ENCODE measurements around the gene ELMO2. TPM values are rescaled to one million over a fixed set of nuclear protein-coding genes. Genes with fewer than 3 reads are reported as not detected.
A peak's percentile ranks its signal among the peaks of the same experiment; 100 is the strongest.

Gene ELMO2
- total RNA-seq, 1 experiment from 2014 or later, result 28.4 TPM

GRCh38 chr20:46363874-46364669, 42.3 kb downstream of the ELMO2 start (continued):
- TF ChIP-seq, protein P1, sequence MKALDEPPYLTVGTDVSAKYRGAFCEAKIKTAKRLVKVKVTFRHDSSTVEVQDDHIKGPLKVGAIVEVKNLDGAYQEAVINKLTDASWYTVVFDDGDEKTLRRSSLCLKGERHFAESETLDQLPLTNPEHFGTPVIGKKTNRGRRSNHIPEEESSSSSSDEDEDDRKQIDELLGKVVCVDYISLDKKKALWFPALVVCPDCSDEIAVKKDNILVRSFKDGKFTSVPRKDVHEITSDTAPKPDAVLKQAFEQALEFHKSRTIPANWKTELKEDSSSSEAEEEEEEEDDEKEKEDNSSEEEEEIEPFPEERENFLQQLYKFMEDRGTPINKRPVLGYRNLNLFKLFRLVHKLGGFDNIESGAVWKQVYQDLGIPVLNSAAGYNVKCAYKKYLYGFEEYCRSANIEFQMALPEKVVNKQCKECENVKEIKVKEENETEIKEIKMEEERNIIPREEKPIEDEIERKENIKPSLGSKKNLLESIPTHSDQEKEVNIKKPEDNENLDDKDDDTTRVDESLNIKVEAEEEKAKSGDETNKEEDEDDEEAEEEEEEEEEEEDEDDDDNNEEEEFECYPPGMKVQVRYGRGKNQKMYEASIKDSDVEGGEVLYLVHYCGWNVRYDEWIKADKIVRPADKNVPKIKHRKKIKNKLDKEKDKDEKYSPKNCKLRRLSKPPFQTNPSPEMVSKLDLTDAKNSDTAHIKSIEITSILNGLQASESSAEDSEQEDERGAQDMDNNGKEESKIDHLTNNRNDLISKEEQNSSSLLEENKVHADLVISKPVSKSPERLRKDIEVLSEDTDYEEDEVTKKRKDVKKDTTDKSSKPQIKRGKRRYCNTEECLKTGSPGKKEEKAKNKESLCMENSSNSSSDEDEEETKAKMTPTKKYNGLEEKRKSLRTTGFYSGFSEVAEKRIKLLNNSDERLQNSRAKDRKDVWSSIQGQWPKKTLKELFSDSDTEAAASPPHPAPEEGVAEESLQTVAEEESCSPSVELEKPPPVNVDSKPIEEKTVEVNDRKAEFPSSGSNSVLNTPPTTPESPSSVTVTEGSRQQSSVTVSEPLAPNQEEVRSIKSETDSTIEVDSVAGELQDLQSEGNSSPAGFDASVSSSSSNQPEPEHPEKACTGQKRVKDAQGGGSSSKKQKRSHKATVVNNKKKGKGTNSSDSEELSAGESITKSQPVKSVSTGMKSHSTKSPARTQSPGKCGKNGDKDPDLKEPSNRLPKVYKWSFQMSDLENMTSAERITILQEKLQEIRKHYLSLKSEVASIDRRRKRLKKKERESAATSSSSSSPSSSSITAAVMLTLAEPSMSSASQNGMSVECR (CRISPR knock-in tag; IDR thresholded peaks at IDR 0.05; ENCODE audit: borderline replicate concordance), result peak; percentile 89; the same call in 1 of the 2 replicates
- no peak for TF ChIP-seq ATF1 (CRISPR knock-in tag; IDR thresholded peaks at IDR 0.05)
- TF ChIP-seq OVOL2 (CRISPR knock-in tag; IDR thresholded peaks at IDR 0.05; ENCODE audit: borderline replicate concordance), result no peak
- peak; percentile 79 for TF ChIP-seq CREM (CRISPR knock-in tag; IDR thresholded peaks at IDR 0.05)
- TF ChIP-seq, protein P2, sequence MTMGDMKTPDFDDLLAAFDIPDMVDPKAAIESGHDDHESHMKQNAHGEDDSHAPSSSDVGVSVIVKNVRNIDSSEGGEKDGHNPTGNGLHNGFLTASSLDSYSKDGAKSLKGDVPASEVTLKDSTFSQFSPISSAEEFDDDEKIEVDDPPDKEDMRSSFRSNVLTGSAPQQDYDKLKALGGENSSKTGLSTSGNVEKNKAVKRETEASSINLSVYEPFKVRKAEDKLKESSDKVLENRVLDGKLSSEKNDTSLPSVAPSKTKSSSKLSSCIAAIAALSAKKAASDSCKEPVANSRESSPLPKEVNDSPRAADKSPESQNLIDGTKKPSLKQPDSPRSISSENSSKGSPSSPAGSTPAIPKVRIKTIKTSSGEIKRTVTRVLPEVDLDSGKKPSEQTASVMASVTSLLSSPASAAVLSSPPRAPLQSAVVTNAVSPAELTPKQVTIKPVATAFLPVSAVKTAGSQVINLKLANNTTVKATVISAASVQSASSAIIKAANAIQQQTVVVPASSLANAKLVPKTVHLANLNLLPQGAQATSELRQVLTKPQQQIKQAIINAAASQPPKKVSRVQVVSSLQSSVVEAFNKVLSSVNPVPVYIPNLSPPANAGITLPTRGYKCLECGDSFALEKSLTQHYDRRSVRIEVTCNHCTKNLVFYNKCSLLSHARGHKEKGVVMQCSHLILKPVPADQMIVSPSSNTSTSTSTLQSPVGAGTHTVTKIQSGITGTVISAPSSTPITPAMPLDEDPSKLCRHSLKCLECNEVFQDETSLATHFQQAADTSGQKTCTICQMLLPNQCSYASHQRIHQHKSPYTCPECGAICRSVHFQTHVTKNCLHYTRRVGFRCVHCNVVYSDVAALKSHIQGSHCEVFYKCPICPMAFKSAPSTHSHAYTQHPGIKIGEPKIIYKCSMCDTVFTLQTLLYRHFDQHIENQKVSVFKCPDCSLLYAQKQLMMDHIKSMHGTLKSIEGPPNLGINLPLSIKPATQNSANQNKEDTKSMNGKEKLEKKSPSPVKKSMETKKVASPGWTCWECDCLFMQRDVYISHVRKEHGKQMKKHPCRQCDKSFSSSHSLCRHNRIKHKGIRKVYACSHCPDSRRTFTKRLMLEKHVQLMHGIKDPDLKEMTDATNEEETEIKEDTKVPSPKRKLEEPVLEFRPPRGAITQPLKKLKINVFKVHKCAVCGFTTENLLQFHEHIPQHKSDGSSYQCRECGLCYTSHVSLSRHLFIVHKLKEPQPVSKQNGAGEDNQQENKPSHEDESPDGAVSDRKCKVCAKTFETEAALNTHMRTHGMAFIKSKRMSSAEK (CRISPR knock-in tag; IDR thresholded peaks at IDR 0.05; ENCODE audit: borderline replicate concordance), result no peak
- no peak for TF ChIP-seq ZNF281 (CRISPR knock-in tag; IDR thresholded peaks at IDR 0.05)
- TF ChIP-seq ZBTB21 (CRISPR knock-in tag; IDR thresholded peaks at IDR 0.05; ENCODE audit: borderline replicate concordance), result no peak
- TF ChIP-seq ZNF512 (CRISPR knock-in tag; IDR thresholded peaks at IDR 0.05; ENCODE audit: borderline replicate concordance), result no peak
- no peak for TF ChIP-seq ZNF425 (CRISPR knock-in tag; conservative IDR thresholded peaks at IDR 0.05)
- no peak for TF ChIP-seq NR3C1 (CRISPR knock-in tag; conservative IDR thresholded peaks at IDR 0.05; ENCODE audit: low read depth)
- TF ChIP-seq FOXJ3 (CRISPR knock-in tag; IDR thresholded peaks at IDR 0.05; ENCODE audit: borderline replicate concordance), result no peak
- no peak for TF ChIP-seq PREB (CRISPR knock-in tag; IDR thresholded peaks at IDR 0.05; ENCODE audit: borderline replicate concordance)
- TF ChIP-seq FOXK1 (CRISPR knock-in tag; IDR thresholded peaks at IDR 0.05), result peak; percentile 99
- TF ChIP-seq SOX15 (CRISPR knock-in tag; IDR thresholded peaks at IDR 0.05), result no peak
- TF ChIP-seq SMAD4 (CRISPR knock-in tag; IDR thresholded peaks at IDR 0.05), result no peak
- TF ChIP-seq TEAD1 (CRISPR knock-in tag; IDR thresholded peaks at IDR 0.05), result peak; percentile 79
- TF ChIP-seq GTF2I (CRISPR knock-in tag; conservative IDR thresholded peaks at IDR 0.05), result no peak
